Right lobe of liver (tissue), 6 donors: ENCODE data around the gene C5orf22. TPM values are rescaled to one million over a fixed set of nuclear protein-coding genes. Genes with fewer than 3 reads are reported as not detected.
"Not testable (repeated sequence)": the region's sequence is repeated elsewhere in the genome, so short reads cannot be mapped to it uniquely, and the experiment has no call there.

Experiments
- ATAC-seq, 4 donors: fragments of 200-7000 bp; cut with Tn5 transposase; one replicate each; pipeline ENCODE4 v1.9.1; 2020; ENCODE audit warnings: mild to moderate bottlenecking in 4 of 4, moderate library complexity in 4 of 4
- DNase-seq, 3 donors: peaks; one replicate each; pipeline ENCODE4 v3.0.0-alpha.2; 2020
- H3K27ac ChIP-seq, 3 donors: fragments of 200-600 bp; one replicate each; pipeline ENCODE4 v1.8.0; 2022
- H3K27me3 ChIP-seq, 2 donors: fragments of 200-600 bp; one replicate each; pipeline ENCODE4 v1.8.0; 2022
- H3K36me3 ChIP-seq, 4 donors: fragments of 200-600 bp; sonication (generic) in 1 of 4; one replicate each; pipeline versions ENCODE4 v1.5.1 to v1.8.0; 2017 to 2022; ENCODE audit warnings: control low read depth in 1 of 4
- H3K4me1 ChIP-seq, 4 donors: fragments of 200-600 bp; sonication (generic) in 1 of 4; one replicate each; pipeline versions ENCODE4 v1.5.1 to v1.8.0; 2017 to 2022; ENCODE audit warnings: control low read depth in 1 of 4
- H3K4me3 ChIP-seq, 3 donors: fragments of 200-600 bp; one replicate each; pipeline ENCODE4 v1.8.0; 2022
- H3K9me3 ChIP-seq, 4 donors: fragments of 200-600 bp; sonication (generic) in 1 of 4; one replicate each; pipeline versions ENCODE4 v1.5.1 to v1.8.0; 2017 to 2022; ENCODE audit warnings: control low read depth in 1 of 4
- POLR2A ChIP-seq: fragments of 450-650 bp; IDR thresholded peaks from one replicate; pipeline ENCODE4 v1.6.1; 2017; ENCODE audit warnings: antibody characterized with exemption, mild to moderate bottlenecking
- WGBS: methylation state at CpG from one replicate; pipeline ENCODE4 v1.1.6; 2018; ENCODE audit warnings: low coverage, low lambda C conversion rate; ENCODE audit not compliant: insufficient coverage; ENCODE audit errors: missing lambda C conversion rate; 5-methylcytosine and 5-hydroxymethylcytosine counted together
- intact Hi-C, 2 donors: fragments of 100-400 bp; cut with DNase I; formaldehyde crosslinking; loops; one replicate each; pipeline versions ENCODE4 v1.11.2 to v1.14.1; 2022
- total RNA-seq, 6 experiments: library from RNA; depleted of rRNA in 2 of 6; stranded (reverse); fragments of >200 nt in 2 of 6; fragmentation: NEBNext Ultra II Directional in 3 of 6; extraction: Animal tissue kit (Norgen Biotek cat#: 25700) in 3 of 6; gene quantifications; one replicate each; pipeline versions ENCODE4 v1.1.0 to v1.2.4, GENCODE V29; 2016 to 2023
- TF ChIP-seq, protein P1 (sequence below), 4 donors: fragments of 200-600 bp in 3 of 4; fragments of 450-650 bp in 1 of 4; IDR thresholded peaks; one replicate each; pipeline versions ENCODE4 v1.5.1 to v1.8.0; 2016 to 2022; ENCODE audit warnings: antibody characterized with exemption in 4 of 4, mild to moderate bottlenecking in 2 of 4
- donor health status: DM: no; HTN: yes; CAD: no.
- donor health status: DM: no; HTN: no; CAD: no.
- donor health status: DM: no; HTN: no; CAD: no.
- donor health status: DM: no; HTN: yes; CAD: no.
- donor health status: DM: no; HTN: yes; CAD: no.

The C5orf22 gene
- total RNA-seq, 6 experiments from 2014 or later = 8.5 to 11.2 (median 9.7) TPM

DNA sequence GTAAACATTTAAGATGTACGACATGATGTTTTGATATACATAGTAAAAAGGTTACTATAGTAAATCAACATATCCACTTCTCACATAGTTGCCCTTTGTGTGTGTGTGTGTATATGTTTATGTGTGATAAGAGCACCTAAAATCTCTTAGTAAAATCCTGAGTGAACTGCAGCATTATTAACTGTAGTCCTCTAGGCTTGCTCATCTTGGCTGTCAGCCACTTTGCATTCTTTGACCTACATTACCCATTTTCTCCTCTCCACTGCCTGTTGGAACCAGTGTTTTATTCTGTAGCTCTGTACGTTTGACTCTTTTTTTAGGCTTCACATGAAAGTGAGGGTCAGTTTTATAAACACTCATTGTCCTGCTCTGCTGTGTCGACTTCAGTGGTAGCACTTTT, 24.4 kb downstream of the C5orf22 start:
- intact Hi-C loops = no loop called here
- Histone ChIP-seq H3K4me3 (no peak overlapping the region), H3K36me3 (peaks cover 0 to 41% (median 4%) of the 10 kb centered on the region in 4 donors), H3K4me1 (no peaks in the 10 kb centered on the region), H3K27me3 (no peaks in the 10 kb centered on the region), H3K27ac (no peak overlapping the region), H3K9me3 (no peaks in the 10 kb centered on the region)
- TF ChIP-seq, protein P1, sequence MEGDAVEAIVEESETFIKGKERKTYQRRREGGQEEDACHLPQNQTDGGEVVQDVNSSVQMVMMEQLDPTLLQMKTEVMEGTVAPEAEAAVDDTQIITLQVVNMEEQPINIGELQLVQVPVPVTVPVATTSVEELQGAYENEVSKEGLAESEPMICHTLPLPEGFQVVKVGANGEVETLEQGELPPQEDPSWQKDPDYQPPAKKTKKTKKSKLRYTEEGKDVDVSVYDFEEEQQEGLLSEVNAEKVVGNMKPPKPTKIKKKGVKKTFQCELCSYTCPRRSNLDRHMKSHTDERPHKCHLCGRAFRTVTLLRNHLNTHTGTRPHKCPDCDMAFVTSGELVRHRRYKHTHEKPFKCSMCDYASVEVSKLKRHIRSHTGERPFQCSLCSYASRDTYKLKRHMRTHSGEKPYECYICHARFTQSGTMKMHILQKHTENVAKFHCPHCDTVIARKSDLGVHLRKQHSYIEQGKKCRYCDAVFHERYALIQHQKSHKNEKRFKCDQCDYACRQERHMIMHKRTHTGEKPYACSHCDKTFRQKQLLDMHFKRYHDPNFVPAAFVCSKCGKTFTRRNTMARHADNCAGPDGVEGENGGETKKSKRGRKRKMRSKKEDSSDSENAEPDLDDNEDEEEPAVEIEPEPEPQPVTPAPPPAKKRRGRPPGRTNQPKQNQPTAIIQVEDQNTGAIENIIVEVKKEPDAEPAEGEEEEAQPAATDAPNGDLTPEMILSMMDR (IDR thresholded peaks at IDR 0.05) = no peak
- TF ChIP-seq POLR2A = no peak
- DNase-seq (no peak), ATAC-seq (no peak)
- WGBS = 92% methylated on average over 3 of the region's 3 CpGs

GRCh38 chr5:31559942-31560341, 27.8 kb downstream of the C5orf22 start:
- no peaks in the 10 kb centered on the region for H3K4me1 ChIP-seq
- H3K36me3 ChIP-seq = peaks cover 0 to 11% (median 2%) of the 10 kb centered on the region in 4 donors
- H3K27me3 ChIP-seq = no peaks in the 10 kb centered on the region
- WGBS = 89% methylated on average over 3 of the region's 3 CpGs
- ATAC-seq (no peak), DNase-seq (no peak)
- intact Hi-C loops = no loop called here
- no peak for TF ChIP-seq POLR2A
- TF ChIP-seq, protein P1 (IDR thresholded peaks at IDR 0.05) = no peak
- no peaks in the 10 kb centered on the region for H3K9me3 ChIP-seq
- H3K4me3 ChIP-seq = no peak overlapping the region
- H3K27ac ChIP-seq = no peak overlapping the region

DNA sequence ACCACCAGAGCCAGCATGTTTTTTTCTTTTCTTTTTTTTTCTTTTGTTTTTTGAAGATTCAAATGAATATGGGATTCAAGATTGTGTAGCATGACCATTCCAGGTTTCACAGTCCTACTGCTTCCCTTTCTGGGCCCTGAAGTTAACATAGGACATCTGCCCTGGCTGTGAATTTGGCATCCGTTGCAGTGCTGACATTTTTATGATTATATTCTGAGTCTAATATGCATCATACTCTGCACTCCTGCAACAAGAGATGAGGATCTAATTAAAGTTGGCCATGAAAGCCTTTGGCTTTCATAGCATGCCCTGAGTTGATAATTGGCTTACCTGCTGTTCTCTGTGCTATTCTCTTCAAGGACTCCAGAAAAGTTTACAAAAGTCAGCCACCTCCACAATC, 29.8 kb downstream of the C5orf22 start:
- Histone ChIP-seq H3K9me3 (no peaks in the 10 kb centered on the region), H3K27ac (no peak overlapping the region), H3K4me1 (no peaks in the 10 kb centered on the region), H3K36me3 (peaks cover 0 to 4% (median 0%) of the 10 kb centered on the region in 4 donors), H3K27me3 (no peaks in the 10 kb centered on the region), H3K4me3 (no peak overlapping the region)
- intact Hi-C loops = no loop called here
- DNase-seq = no peak
- TF ChIP-seq, protein P1 (IDR thresholded peaks at IDR 0.05) = no peak
- no peak for TF ChIP-seq POLR2A
- WGBS = 57% methylated on average over 1 of the region's 1 CpG
- ATAC-seq = no peak

DNA sequence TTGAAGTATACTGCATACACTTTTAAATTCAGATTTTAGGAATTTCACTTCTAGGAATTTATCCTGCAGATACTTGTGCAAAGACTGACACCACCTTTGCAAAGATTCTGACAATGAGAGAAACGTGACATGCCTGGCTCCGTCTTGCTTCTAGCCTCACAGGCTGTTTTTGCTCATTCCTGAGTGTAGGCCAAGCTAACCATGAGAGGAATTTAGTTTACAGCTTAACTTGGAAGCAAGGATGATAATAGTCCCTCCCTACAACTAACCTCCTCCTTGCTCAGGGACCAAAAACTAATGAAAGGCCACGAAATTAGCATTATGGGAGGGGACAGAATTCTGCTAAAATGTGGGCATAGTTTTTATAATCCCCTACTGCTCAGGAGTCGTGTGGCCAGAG, 31.1 kb downstream of the C5orf22 start:
- intact Hi-C loops = no loop called here
- Histone ChIP-seq H3K36me3 (no peaks in the 10 kb centered on the region), H3K4me3 (no peak overlapping the region), H3K9me3 (no peaks in the 10 kb centered on the region), H3K4me1 (no peaks in the 10 kb centered on the region), H3K27ac (no peak overlapping the region), H3K27me3 (no peaks in the 10 kb centered on the region)
- WGBS = 62% methylated on average over 4 of the region's 4 CpGs
- TF ChIP-seq, protein P1 (IDR thresholded peaks at IDR 0.05) = no peak
- TF ChIP-seq POLR2A = no peak
- ATAC-seq (no peak), DNase-seq (no peak)

DNA sequence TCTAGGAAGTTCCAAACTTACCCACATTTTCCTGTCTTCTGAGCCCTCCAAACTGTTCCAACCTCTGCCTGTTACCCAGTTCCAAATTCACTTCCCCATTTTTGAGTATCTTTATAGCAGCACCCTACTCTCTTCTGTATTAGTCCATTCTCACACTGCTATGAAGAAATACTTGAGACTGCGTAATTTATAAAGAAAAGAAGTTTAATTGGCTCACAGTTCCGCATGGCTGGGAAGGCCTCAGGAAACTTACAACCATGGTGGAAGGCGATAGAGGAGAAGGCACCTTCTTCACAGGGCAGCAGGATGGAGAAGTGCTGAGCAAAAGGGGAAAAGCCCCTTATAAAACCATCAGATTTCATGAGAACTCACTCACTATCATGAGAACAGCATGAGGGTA, 34.3 kb downstream of the C5orf22 start:
- H3K27me3 ChIP-seq, H3K4me3 ChIP-seq, intact Hi-C loops, H3K36me3 ChIP-seq, H3K4me1 ChIP-seq, H3K27ac ChIP-seq, ATAC-seq, DNase-seq, H3K9me3 ChIP-seq: not testable (repeated sequence)
- WGBS = 83% methylated on average over 3 of the region's 3 CpGs
